NOMO-1 treated with DMSO at 0.1 percent for 48 hours (cell line): ENCODE data around the gene ZNF134.

Experiments
- DNase-seq: peaks from one replicate; lab custom pipeline; 2025; ENCODE audit not compliant: unreplicated experiment; lab: John Stamatoyannopoulos, UW

Gene ZNF134

GRCh38 chr19:57637379-57637778, 23.3 kb downstream of the ZNF134 start:
- no peak for DNase-seq

- DNase-seq: no peak
Observed at GRCh38 chr19:57641715-57642234, 27.7 kb downstream of the ZNF134 start.

GRCh38 chr19:57642396-57643046, 28.5 kb downstream of the ZNF134 start:
- no peak for DNase-seq

GRCh38 chr19:57643734-57644133, 29.7 kb downstream of the ZNF134 start:
- no peak for DNase-seq

- no peak for DNase-seq
Observed at GRCh38 chr19:57648331-57649003, 34.4 kb downstream of the ZNF134 start.

GRCh38 chr19:57651654-57651996, 37.6 kb downstream of the ZNF134 start:
- no peak for DNase-seq

- no peak for DNase-seq
Observed at GRCh38 chr19:57653689-57654088, 39.6 kb downstream of the ZNF134 start.

GRCh38 chr19:57655443-57655842, 41.4 kb downstream of the ZNF134 start:
- DNase-seq: no peak

GRCh38 chr19:57656346-57656745, 42.3 kb downstream of the ZNF134 start:
- no peak for DNase-seq

- no peak for DNase-seq
Observed at GRCh38 chr19:57664269-57665127, 50.5 kb downstream of the ZNF134 start.

GRCh38 chr19:57665261-57665806, 51.3 kb downstream of the ZNF134 start:
- DNase-seq: no peak

GRCh38 chr19:57667228-57667627, 53.2 kb downstream of the ZNF134 start:
- DNase-seq: no peak

- DNase-seq: no peak
Observed at GRCh38 chr19:57668635-57669034, 54.6 kb downstream of the ZNF134 start, which contains the start of gene ZSCAN4. TSS of gene ZSCAN4 (plus strand) at chr19:57668935. CDS start at chr19:57676146, 7,211 bp downstream.

- DNase-seq: no peak
Observed at GRCh38 chr19:57671124-57671895, 57.3 kb downstream of the ZNF134 start.

- DNase-seq: no peak
Observed at GRCh38 chr19:57672466-57672865, 58.4 kb downstream of the ZNF134 start.
